H54 (cell line): ENCODE data around the gene FAM163B.

ENCODE experiments used
- DNase-seq: peaks from one replicate; pipeline ENCODE4 v3.0.0; 2011; ENCODE audit warnings: low spot score, mixed read lengths; ENCODE audit not compliant: insufficient read length
- FAIRE-seq: peaks from 3 replicates; lab custom pipeline; 2011; peaks lifted over from hg19 to GRCh38; lab: Jason Lieb, UNC
- POLR2A ChIP-seq: IDR thresholded peaks from 2 replicates; pipeline ENCODE4 v1.6.1; 2011; ENCODE audit warnings: low read depth, mild to moderate bottlenecking, low read length

FAM163B gene

GRCh38 chr9:133619791-133620190 is 10.6 kb upstream of the FAM163B start:
- no peak for TF ChIP-seq POLR2A
- no peak for DNase-seq
- FAIRE-seq = no peak

GRCh38 chr9:133618726-133619125 is 9.5 kb upstream of the FAM163B start:
- FAIRE-seq (no peak), DNase-seq (no peak)
- TF ChIP-seq POLR2A = no peak

- no peak for TF ChIP-seq POLR2A
- FAIRE-seq = no peak
- no peak for DNase-seq
These were observed 7.6 kb upstream of the FAM163B start for GRCh38 chr9:133616643-133617405.

GRCh38 chr9:133615606-133616188 is 6.5 kb upstream of the FAM163B start:
- FAIRE-seq (no peak), DNase-seq (no peak)
- no peak for TF ChIP-seq POLR2A

- no peak for DNase-seq
- TF ChIP-seq POLR2A = no peak
- FAIRE-seq = no peak
These were observed 6.0 kb upstream of the FAM163B start for GRCh38 chr9:133615186-133615585.

- DNase-seq (no peak), FAIRE-seq (no peak)
- no peak for TF ChIP-seq POLR2A
These were observed 5.5 kb upstream of the FAM163B start for GRCh38 chr9:133614678-133615077.

GRCh38 chr9:133614056-133614455 is 4.9 kb upstream of the FAM163B start:
- FAIRE-seq (no peak), DNase-seq (no peak)
- TF ChIP-seq POLR2A = no peak

GRCh38 chr9:133613432-133613831 is 4.2 kb upstream of the FAM163B start:
- no peak for TF ChIP-seq POLR2A
- FAIRE-seq = no peak
- no peak for DNase-seq

GRCh38 chr9:133612816-133613215 is 3.6 kb upstream of the FAM163B start:
- DNase-seq (no peak), FAIRE-seq (no peak)
- TF ChIP-seq POLR2A = no peak

- no peak for DNase-seq
- no peak for TF ChIP-seq POLR2A
- FAIRE-seq = no peak
These were observed 2.9 kb upstream of the FAM163B start for GRCh38 chr9:133612051-133612450.

- DNase-seq = no peak
- no peak for TF ChIP-seq POLR2A
- no peak for FAIRE-seq
These were observed 1.7 kb upstream of the FAM163B start for GRCh38 chr9:133610845-133611244.

- DNase-seq (no peak), FAIRE-seq (no peak)
- TF ChIP-seq POLR2A = no peak
These were observed 300 bp downstream of the FAM163B start for GRCh38 chr9:133608889-133609288.

- no peak for TF ChIP-seq POLR2A
- FAIRE-seq = no peak
- no peak for DNase-seq
These were observed 807 bp downstream of the FAM163B start for GRCh38 chr9:133608382-133608781.

- no peak for DNase-seq
- no peak for TF ChIP-seq POLR2A
- no peak for FAIRE-seq
These were observed 1.2 kb downstream of the FAM163B start for GRCh38 chr9:133607976-133608375.

GRCh38 chr9:133607381-133607780 is 1.8 kb downstream of the FAM163B start:
- no peak for DNase-seq
- FAIRE-seq = no peak
- no peak for TF ChIP-seq POLR2A

- FAIRE-seq = no peak
- TF ChIP-seq POLR2A = no peak
- DNase-seq = no peak
These were observed 2.5 kb downstream of the FAM163B start for GRCh38 chr9:133606708-133607025.
